ENCODE data around the gene ABCC10.

DNA sequence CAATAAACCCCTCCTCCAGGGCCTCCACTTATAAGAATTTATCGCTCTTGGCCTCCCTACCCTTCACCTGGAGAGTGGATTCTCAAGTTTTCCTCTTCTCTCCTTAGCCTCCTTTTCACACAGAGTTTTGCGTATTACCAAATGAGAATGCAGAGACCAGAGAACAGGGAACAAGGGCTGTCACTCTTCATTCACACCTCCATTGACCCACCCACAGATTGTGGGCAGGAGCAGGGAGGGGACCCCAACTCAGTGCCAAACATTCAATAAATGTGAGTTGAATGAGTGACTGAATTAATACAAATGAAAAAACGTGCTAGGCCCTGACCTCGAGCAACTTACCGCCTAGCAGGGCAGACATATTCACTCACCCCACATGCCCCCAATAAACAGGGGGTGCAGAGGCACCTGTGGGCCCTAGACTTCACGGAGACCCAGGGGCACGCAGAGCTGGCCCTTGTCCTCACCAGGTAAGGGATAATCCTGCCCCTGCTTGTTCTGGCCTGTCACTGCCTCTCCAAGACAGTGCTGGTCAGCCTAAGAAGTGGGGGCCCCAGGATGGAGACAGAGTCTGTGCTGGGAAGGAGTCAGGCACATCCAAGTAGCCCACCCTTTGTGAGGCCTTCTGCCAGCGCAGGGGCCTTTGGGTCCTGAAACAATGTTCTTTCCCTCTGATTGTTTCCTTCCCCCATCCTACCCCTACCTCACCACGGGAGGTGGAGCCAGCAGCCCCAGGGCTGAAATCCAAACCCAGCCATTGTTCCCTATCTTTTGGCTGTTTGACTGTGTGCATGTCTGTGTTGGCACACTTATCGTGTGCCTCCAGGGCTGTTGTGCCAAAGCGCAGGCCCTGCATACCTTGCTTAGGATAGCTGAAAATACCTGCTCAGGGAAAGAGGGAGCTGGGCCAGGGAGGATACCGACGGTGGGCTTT is 41.7 kb downstream of the ABCC10 start:
- no peak for TF ChIP-seq POLR2A (IDR thresholded peaks at IDR 0.05; ENCODE audit: low read length)
- no peak for TF ChIP-seq CTCF (IDR thresholded peaks at IDR 0.05)
- no peak for TF ChIP-seq CBX2 (IDR thresholded peaks at IDR 0.05; ENCODE audit: borderline replicate concordance, low read depth)
- no peak for TF ChIP-seq RAD21 (conservative IDR thresholded peaks at IDR 0.05 in 1 of 2, IDR thresholded peaks at IDR 0.05 in 1 of 2)
- no peak for TF ChIP-seq FOSB (CRISPR knock-in tag; IDR thresholded peaks at IDR 0.05)
- TF ChIP-seq, protein P1, sequence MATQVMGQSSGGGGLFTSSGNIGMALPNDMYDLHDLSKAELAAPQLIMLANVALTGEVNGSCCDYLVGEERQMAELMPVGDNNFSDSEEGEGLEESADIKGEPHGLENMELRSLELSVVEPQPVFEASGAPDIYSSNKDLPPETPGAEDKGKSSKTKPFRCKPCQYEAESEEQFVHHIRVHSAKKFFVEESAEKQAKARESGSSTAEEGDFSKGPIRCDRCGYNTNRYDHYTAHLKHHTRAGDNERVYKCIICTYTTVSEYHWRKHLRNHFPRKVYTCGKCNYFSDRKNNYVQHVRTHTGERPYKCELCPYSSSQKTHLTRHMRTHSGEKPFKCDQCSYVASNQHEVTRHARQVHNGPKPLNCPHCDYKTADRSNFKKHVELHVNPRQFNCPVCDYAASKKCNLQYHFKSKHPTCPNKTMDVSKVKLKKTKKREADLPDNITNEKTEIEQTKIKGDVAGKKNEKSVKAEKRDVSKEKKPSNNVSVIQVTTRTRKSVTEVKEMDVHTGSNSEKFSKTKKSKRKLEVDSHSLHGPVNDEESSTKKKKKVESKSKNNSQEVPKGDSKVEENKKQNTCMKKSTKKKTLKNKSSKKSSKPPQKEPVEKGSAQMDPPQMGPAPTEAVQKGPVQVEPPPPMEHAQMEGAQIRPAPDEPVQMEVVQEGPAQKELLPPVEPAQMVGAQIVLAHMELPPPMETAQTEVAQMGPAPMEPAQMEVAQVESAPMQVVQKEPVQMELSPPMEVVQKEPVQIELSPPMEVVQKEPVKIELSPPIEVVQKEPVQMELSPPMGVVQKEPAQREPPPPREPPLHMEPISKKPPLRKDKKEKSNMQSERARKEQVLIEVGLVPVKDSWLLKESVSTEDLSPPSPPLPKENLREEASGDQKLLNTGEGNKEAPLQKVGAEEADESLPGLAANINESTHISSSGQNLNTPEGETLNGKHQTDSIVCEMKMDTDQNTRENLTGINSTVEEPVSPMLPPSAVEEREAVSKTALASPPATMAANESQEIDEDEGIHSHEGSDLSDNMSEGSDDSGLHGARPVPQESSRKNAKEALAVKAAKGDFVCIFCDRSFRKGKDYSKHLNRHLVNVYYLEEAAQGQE (IDR thresholded peaks at IDR 0.05): no peak
- no peak for TF ChIP-seq FOSL2 (IDR thresholded peaks at IDR 0.05)
- TF ChIP-seq FOSL2 (CRISPR knock-in tag; IDR thresholded peaks at IDR 0.05): no peak
